ENCODE measurements around the gene SPTLC1.
"Not testable (repeated sequence)": the region's sequence is repeated elsewhere in the genome, so short reads cannot be mapped to it uniquely, and the experiment has no call there.

The SPTLC1 gene

GRCh38 chr9:92019658-92020057, 95.6 kb downstream of the SPTLC1 start:
- no peaks in the 10 kb centered on the region for H3K27me3 ChIP-seq (ENCODE audit: insufficient read depth, low read length)
- no peaks in the 10 kb centered on the region for H3K36me3 ChIP-seq (ENCODE audit: insufficient read depth, low read depth, low read length)
- H3K4me1 ChIP-seq (ENCODE audit: insufficient read depth, low read length), result no peaks in the 10 kb centered on the region
- H3K27ac ChIP-seq (ENCODE audit: low read length), result no peak overlapping the region
- H3K9me3 ChIP-seq (ENCODE audit: insufficient read depth, low read depth, low read length), result no peaks in the 10 kb centered on the region
- H3K4me3 ChIP-seq (ENCODE audit: low read length), result no peak overlapping the region
- no peak overlapping the region; the same call in 1 of the 2 replicates for H3K9ac ChIP-seq (ENCODE audit: low read depth, low read length)

- no peak overlapping the region for H3K27ac ChIP-seq (ENCODE audit: low read length)
- H3K27me3 ChIP-seq (ENCODE audit: insufficient read depth, low read length), result no peaks in the 10 kb centered on the region
- 0 out of 2 replicates have a peak, but pooled peaks cover 5% of the 10 kb centered on the region for H3K4me1 ChIP-seq (ENCODE audit: insufficient read depth, low read length)
- H3K9ac ChIP-seq (ENCODE audit: low read depth, low read length), result no peak overlapping the region
- H3K36me3 ChIP-seq (ENCODE audit: insufficient read depth, low read depth, low read length), result no peaks in the 10 kb centered on the region
- no peak overlapping the region for H3K4me3 ChIP-seq (ENCODE audit: low read length)
- no peaks in the 10 kb centered on the region for H3K9me3 ChIP-seq (ENCODE audit: insufficient read depth, low read depth, low read length)
Observed at GRCh38 chr9:92010705-92011536, 104.3 kb downstream of the SPTLC1 start.

GRCh38 chr9:92010253-92010652, 105.0 kb downstream of the SPTLC1 start:
- not testable (repeated sequence) for H3K9me3 ChIP-seq (ENCODE audit: insufficient read depth, low read depth, low read length); H3K27me3 ChIP-seq (ENCODE audit: insufficient read depth, low read length); H3K9ac ChIP-seq (ENCODE audit: low read depth, low read length); H3K27ac ChIP-seq (ENCODE audit: low read length); H3K4me3 ChIP-seq (ENCODE audit: low read length); H3K36me3 ChIP-seq (ENCODE audit: insufficient read depth, low read depth, low read length); H3K4me1 ChIP-seq (ENCODE audit: insufficient read depth, low read length)

- 0 out of 2 replicates have a peak, but pooled peaks cover 5% of the 10 kb centered on the region for H3K4me1 ChIP-seq (ENCODE audit: insufficient read depth, low read length)
- no peak overlapping the region for H3K27ac ChIP-seq (ENCODE audit: low read length)
- H3K36me3 ChIP-seq (ENCODE audit: insufficient read depth, low read depth, low read length), result no peaks in the 10 kb centered on the region
- H3K9me3 ChIP-seq (ENCODE audit: insufficient read depth, low read depth, low read length), result no peaks in the 10 kb centered on the region
- H3K9ac ChIP-seq (ENCODE audit: low read depth, low read length), result no peak overlapping the region
- no peak overlapping the region for H3K4me3 ChIP-seq (ENCODE audit: low read length)
- no peaks in the 10 kb centered on the region for H3K27me3 ChIP-seq (ENCODE audit: insufficient read depth, low read length)
Observed at GRCh38 chr9:92008041-92008440, 107.2 kb downstream of the SPTLC1 start.

GRCh38 chr9:92004045-92004392, 111.2 kb downstream of the SPTLC1 start:
- H3K4me1 ChIP-seq (ENCODE audit: insufficient read depth, low read length), result no peaks in the 10 kb centered on the region
- no peaks in the 10 kb centered on the region for H3K27me3 ChIP-seq (ENCODE audit: insufficient read depth, low read length)
- H3K4me3 ChIP-seq (ENCODE audit: low read length), result no peak overlapping the region
- no peaks in the 10 kb centered on the region for H3K9me3 ChIP-seq (ENCODE audit: insufficient read depth, low read depth, low read length)
- H3K27ac ChIP-seq (ENCODE audit: low read length), result no peak overlapping the region
- no peak overlapping the region for H3K9ac ChIP-seq (ENCODE audit: low read depth, low read length)
- H3K36me3 ChIP-seq (ENCODE audit: insufficient read depth, low read depth, low read length), result no peaks in the 10 kb centered on the region

GRCh38 chr9:92003308-92004044, 111.7 kb downstream of the SPTLC1 start:
- Histone ChIP-seq H3K36me3 (ENCODE audit: insufficient read depth, low read depth, low read length) (no peaks in the 10 kb centered on the region), H3K27ac (ENCODE audit: low read length) (no peak overlapping the region), H3K27me3 (ENCODE audit: insufficient read depth, low read length) (no peaks in the 10 kb centered on the region), H3K4me1 (ENCODE audit: insufficient read depth, low read length) (no peaks in the 10 kb centered on the region), H3K9me3 (ENCODE audit: insufficient read depth, low read depth, low read length) (no peaks in the 10 kb centered on the region), H3K4me3 (ENCODE audit: low read length) (no peak overlapping the region), H3K9ac (ENCODE audit: low read depth, low read length) (no peak overlapping the region)

GRCh38 chr9:92001948-92002347, 113.3 kb downstream of the SPTLC1 start:
- H3K27ac ChIP-seq (ENCODE audit: low read length); H3K4me1 ChIP-seq (ENCODE audit: insufficient read depth, low read length); H3K27me3 ChIP-seq (ENCODE audit: insufficient read depth, low read length); H3K4me3 ChIP-seq (ENCODE audit: low read length); H3K9ac ChIP-seq (ENCODE audit: low read depth, low read length); H3K9me3 ChIP-seq (ENCODE audit: insufficient read depth, low read depth, low read length); H3K36me3 ChIP-seq (ENCODE audit: insufficient read depth, low read depth, low read length): not testable (repeated sequence)

GRCh38 chr9:92001244-92001643, 114.0 kb downstream of the SPTLC1 start:
- no peaks in the 10 kb centered on the region for H3K36me3 ChIP-seq (ENCODE audit: insufficient read depth, low read depth, low read length)
- H3K4me3 ChIP-seq (ENCODE audit: low read length), result no peak overlapping the region
- H3K9ac ChIP-seq (ENCODE audit: low read depth, low read length), result no peak overlapping the region
- no peak overlapping the region for H3K27ac ChIP-seq (ENCODE audit: low read length)
- H3K4me1 ChIP-seq (ENCODE audit: insufficient read depth, low read length), result no peaks in the 10 kb centered on the region
- no peaks in the 10 kb centered on the region for H3K9me3 ChIP-seq (ENCODE audit: insufficient read depth, low read depth, low read length)
- no peaks in the 10 kb centered on the region for H3K27me3 ChIP-seq (ENCODE audit: insufficient read depth, low read length)

GRCh38 chr9:91995000-91995655, 120.1 kb downstream of the SPTLC1 start:
- no peaks in the 10 kb centered on the region for H3K9me3 ChIP-seq (ENCODE audit: insufficient read depth, low read depth, low read length)
- no peaks in the 10 kb centered on the region for H3K4me1 ChIP-seq (ENCODE audit: insufficient read depth, low read length)
- no peak overlapping the region for H3K27ac ChIP-seq (ENCODE audit: low read length)
- no peaks in the 10 kb centered on the region for H3K27me3 ChIP-seq (ENCODE audit: insufficient read depth, low read length)
- H3K9ac ChIP-seq (ENCODE audit: low read depth, low read length), result no peak overlapping the region
- H3K4me3 ChIP-seq (ENCODE audit: low read length), result no peak overlapping the region
- no peaks in the 10 kb centered on the region for H3K36me3 ChIP-seq (ENCODE audit: insufficient read depth, low read depth, low read length)

- no peak overlapping the region for H3K4me3 ChIP-seq (ENCODE audit: low read length)
- no peaks in the 10 kb centered on the region for H3K27me3 ChIP-seq (ENCODE audit: insufficient read depth, low read length)
- no peaks in the 10 kb centered on the region for H3K36me3 ChIP-seq (ENCODE audit: insufficient read depth, low read depth, low read length)
- no peak overlapping the region for H3K27ac ChIP-seq (ENCODE audit: low read length)
- H3K9me3 ChIP-seq (ENCODE audit: insufficient read depth, low read depth, low read length), result no peaks in the 10 kb centered on the region
- H3K9ac ChIP-seq (ENCODE audit: low read depth, low read length), result no peak overlapping the region
- H3K4me1 ChIP-seq (ENCODE audit: insufficient read depth, low read length), result no peaks in the 10 kb centered on the region
Observed at GRCh38 chr9:91994422-91994821, 120.8 kb downstream of the SPTLC1 start.

GRCh38 chr9:91992461-91993041, 122.7 kb downstream of the SPTLC1 start:
- Histone ChIP-seq H3K4me1 (ENCODE audit: insufficient read depth, low read length) (no peaks in the 10 kb centered on the region), H3K9me3 (ENCODE audit: insufficient read depth, low read depth, low read length) (no peaks in the 10 kb centered on the region), H3K9ac (ENCODE audit: low read depth, low read length) (no peak overlapping the region), H3K27me3 (ENCODE audit: insufficient read depth, low read length) (no peaks in the 10 kb centered on the region; the same call in 1 of the 2 replicates), H3K27ac (ENCODE audit: low read length) (no peak overlapping the region), H3K4me3 (ENCODE audit: low read length) (no peak overlapping the region), H3K36me3 (ENCODE audit: insufficient read depth, low read depth, low read length) (no peaks in the 10 kb centered on the region)
